K562 (cell line): ENCODE results near the gene CCDC60. TPM values are rescaled to one million over a fixed set of nuclear protein-coding genes. Genes with fewer than 3 reads are reported as not detected.
A peak's percentile ranks its signal among the peaks of the same experiment; 100 is the strongest.

Source experiments
- CBX3 ChIP-seq, 2 experiments: IDR thresholded peaks; 1 replicate in 1 of 2; 2 replicates in 1 of 2; pipeline ENCODE4 v1.6.1; 2012; ENCODE audit warnings: inconsistent platforms in 2 of 2, low read length in 2 of 2, borderline replicate concordance in 1 of 2, control low read depth in 1 of 2
- CREM ChIP-seq: IDR thresholded peaks from 2 replicates; pipeline ENCODE4 v1.6.1; 2014; ENCODE audit warnings: antibody characterized with exemption, low read depth
- HCFC1 ChIP-seq: IDR thresholded peaks from 2 replicates; pipeline ENCODE4 v1.6.1; 2012; ENCODE audit warnings: low read depth, low read length, improper control_type of control experiment
- KDM4B ChIP-seq, 2 experiments: fragments of 450-650 bp in 1 of 2; sonication (generic) in 1 of 2; IDR thresholded peaks; 2 replicates each; pipeline ENCODE4 v1.6.1; 2016 to 2017; ENCODE audit warnings: borderline replicate concordance in 2 of 2, antibody characterized with exemption in 1 of 2, low read depth in 1 of 2, mild to moderate bottlenecking in 1 of 2
- KLF16 ChIP-seq: IDR thresholded peaks from 2 replicates; pipeline ENCODE4 v1.6.1; 2016; ENCODE audit warnings: antibody characterized with exemption
- PCBP2 ChIP-seq: fragments of 200-400 bp; formaldehyde crosslinking; IDR thresholded peaks from 2 replicates; pipeline ENCODE4 v1.6.1; 2018; ENCODE audit warnings: low read length, low read depth, mild to moderate bottlenecking, moderate library complexity; ENCODE audit not compliant: poor library complexity, severe bottlenecking
- SNIP1 ChIP-seq: fragments of 450-650 bp; IDR thresholded peaks from 2 replicates; pipeline ENCODE4 v1.7.1; 2017; ENCODE audit warnings: low read depth, mild to moderate bottlenecking
- SP1 ChIP-seq: sonication (generic); formaldehyde crosslinking; IDR thresholded peaks from 2 replicates; pipeline ENCODE4 v1.8.1; 2022; ENCODE audit warnings: mild to moderate bottlenecking, missing genetic modification reagents
- XRCC5 ChIP-seq: fragments of 200-400 bp; formaldehyde crosslinking; IDR thresholded peaks from 2 replicates; pipeline ENCODE4 v1.6.1; 2017; ENCODE audit warnings: low read depth, mild to moderate bottlenecking, low read length
- polyA plus RNA-seq, 8 experiments: library from polyadenylated mRNA; depleted of rRNA in 4 of 8; stranded (reverse) in 5 of 8; unstranded in 3 of 8; fragments of >200 nt; fragmentation: Nextera tagmentation in 2 of 8; fragmentation: Illumina TruSeq in 1 of 8; extraction: Ambion mirVana in 2 of 8; extraction: Trizol in 1 of 8; gene quantifications; 2 replicates each; pipeline versions ENCODE4 v1.2.1 to v1.2.3, GENCODE V29; 2011 to 2014; ENCODE audit warnings: inconsistent platforms in 1 of 8, missing spikeins in 1 of 8
- total RNA-seq, 7 experiments: library from RNA; depleted of rRNA in 6 of 7; stranded (reverse); fragments of >200 nt in 6 of 7; fragmentation: Illumina TruSeq in 2 of 7; extraction: Trizol in 2 of 7; gene quantifications; 2 replicates each; pipeline versions ENCODE4 v1.2.1 to v1.2.3, GENCODE V29; 2011 to 2021; ENCODE audit warnings: low replicate concordance in 1 of 7
- TF ChIP-seq, protein P1 (sequence below): IDR thresholded peaks from 2 replicates; pipeline ENCODE4 v1.6.1; 2011; ENCODE audit warnings: borderline replicate concordance, low read depth, mild to moderate bottlenecking, moderate library complexity, low read length; ENCODE audit not compliant: insufficient read depth, poor library complexity, severe bottlenecking
- TF ChIP-seq, protein P2 (sequence below): fragments of 450-650 bp; formaldehyde crosslinking; IDR thresholded peaks from 2 replicates; pipeline ENCODE4 v1.4.0; 2020; ENCODE audit warnings: mild to moderate bottlenecking, moderate library complexity
- TF ChIP-seq, protein P3 (sequence below), 2 experiments: fragments of 450-650 bp; IDR thresholded peaks; 2 replicates each; pipeline ENCODE4 v1.6.1; 2016
- TF ChIP-seq, protein P4 (sequence below): sonication (generic); formaldehyde crosslinking; IDR thresholded peaks from 2 replicates; pipeline ENCODE4 v1.5.0; 2020; ENCODE audit warnings: missing genetic modification reagents

The CCDC60 gene
- total and polyA plus RNA-seq, 9 of the 15 experiments (the other 6 are each of a cell fraction or from before 2014, with no cell fraction given) = not detected

DNA sequence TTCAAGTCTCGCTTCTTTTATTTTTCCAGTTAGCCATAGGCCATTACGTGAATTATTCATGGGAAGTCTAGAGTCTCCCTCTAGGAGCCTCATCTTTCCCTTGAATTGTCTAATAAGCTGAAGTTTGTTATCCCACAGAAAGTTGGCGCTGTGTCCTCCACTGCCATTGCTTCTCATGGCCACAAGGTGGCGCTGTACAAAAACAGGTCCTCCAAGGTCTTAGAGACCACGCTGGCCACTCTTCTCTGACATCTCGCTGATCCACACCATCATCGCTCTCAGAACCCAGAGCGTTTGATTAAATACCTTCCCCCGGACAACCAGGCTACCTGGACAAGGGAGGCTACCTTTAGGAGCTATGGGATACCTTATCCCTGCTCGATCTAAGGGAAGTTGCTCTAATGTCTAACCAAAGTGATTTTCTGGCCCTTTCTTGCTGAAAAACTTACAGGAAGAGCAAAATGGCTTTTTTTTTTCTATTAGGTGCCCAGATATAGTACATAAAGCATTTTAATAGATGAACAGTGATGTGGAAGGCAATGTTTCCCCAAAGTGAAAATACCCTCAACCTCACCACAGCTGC, 110.0 kb downstream of the CCDC60 start (continued):
- TF ChIP-seq, protein P1, sequence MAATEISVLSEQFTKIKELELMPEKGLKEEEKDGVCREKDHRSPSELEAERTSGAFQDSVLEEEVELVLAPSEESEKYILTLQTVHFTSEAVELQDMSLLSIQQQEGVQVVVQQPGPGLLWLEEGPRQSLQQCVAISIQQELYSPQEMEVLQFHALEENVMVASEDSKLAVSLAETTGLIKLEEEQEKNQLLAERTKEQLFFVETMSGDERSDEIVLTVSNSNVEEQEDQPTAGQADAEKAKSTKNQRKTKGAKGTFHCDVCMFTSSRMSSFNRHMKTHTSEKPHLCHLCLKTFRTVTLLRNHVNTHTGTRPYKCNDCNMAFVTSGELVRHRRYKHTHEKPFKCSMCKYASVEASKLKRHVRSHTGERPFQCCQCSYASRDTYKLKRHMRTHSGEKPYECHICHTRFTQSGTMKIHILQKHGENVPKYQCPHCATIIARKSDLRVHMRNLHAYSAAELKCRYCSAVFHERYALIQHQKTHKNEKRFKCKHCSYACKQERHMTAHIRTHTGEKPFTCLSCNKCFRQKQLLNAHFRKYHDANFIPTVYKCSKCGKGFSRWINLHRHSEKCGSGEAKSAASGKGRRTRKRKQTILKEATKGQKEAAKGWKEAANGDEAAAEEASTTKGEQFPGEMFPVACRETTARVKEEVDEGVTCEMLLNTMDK = peak; percentile 64
- TF ChIP-seq SNIP1 (peak; percentile 62; the same call in 1 of the 2 replicates), HCFC1 (peak; percentile 46; the same call in 1 of the 2 replicates), KLF16 (peak; percentile 68), XRCC5 (0 out of 2 replicates have a peak, but pooled peaks have one; percentile 32), CREM (0 out of 2 replicates have a peak, but pooled peaks have one; percentile 21), CBX3 (IDR thresholded peaks at IDR 0.05; ENCODE audit: borderline replicate concordance in 1 of 2, low read length in 2 of 2) (peak in 1 of 2 experiments; percentile 74; a peak in 1 of 3 replicates), KDM4B (IDR thresholded peaks at IDR 0.05; ENCODE audit: borderline replicate concordance in 2 of 2, low read depth in 1 of 2) (no peak), PCBP2 (no peak), SP1 (CRISPR knock-in tag) (no peak)
- TF ChIP-seq, protein P2, sequence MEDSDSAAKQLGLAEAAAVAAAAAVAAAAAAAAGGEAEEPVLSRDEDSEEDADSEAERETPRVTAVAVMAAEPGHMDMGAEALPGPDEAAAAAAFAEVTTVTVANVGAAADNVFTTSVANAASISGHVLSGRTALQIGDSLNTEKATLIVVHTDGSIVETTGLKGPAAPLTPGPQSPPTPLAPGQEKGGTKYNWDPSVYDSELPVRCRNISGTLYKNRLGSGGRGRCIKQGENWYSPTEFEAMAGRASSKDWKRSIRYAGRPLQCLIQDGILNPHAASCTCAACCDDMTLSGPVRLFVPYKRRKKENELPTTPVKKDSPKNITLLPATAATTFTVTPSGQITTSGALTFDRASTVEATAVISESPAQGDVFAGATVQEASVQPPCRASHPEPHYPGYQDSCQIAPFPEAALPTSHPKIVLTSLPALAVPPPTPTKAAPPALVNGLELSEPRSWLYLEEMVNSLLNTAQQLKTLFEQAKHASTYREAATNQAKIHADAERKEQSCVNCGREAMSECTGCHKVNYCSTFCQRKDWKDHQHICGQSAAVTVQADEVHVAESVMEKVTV (CRISPR knock-in tag) = peak; percentile 20; the same call in 1 of the 2 replicates
- TF ChIP-seq, protein P3, sequence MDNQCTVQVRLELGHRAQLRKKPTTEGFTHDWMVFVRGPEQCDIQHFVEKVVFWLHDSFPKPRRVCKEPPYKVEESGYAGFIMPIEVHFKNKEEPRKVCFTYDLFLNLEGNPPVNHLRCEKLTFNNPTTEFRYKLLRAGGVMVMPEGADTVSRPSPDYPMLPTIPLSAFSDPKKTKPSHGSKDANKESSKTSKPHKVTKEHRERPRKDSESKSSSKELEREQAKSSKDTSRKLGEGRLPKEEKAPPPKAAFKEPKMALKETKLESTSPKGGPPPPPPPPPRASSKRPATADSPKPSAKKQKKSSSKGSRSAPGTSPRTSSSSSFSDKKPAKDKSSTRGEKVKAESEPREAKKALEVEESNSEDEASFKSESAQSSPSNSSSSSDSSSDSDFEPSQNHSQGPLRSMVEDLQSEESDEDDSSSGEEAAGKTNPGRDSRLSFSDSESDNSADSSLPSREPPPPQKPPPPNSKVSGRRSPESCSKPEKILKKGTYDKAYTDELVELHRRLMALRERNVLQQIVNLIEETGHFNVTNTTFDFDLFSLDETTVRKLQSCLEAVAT (IDR thresholded peaks at IDR 0.05) = 0 out of 4 replicates have a peak, but pooled peaks of 1 of the 2 experiments have one; percentile 58
- TF ChIP-seq, protein P4, sequence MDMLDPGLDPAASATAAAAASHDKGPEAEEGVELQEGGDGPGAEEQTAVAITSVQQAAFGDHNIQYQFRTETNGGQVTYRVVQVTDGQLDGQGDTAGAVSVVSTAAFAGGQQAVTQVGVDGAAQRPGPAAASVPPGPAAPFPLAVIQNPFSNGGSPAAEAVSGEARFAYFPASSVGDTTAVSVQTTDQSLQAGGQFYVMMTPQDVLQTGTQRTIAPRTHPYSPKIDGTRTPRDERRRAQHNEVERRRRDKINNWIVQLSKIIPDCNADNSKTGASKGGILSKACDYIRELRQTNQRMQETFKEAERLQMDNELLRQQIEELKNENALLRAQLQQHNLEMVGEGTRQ (CRISPR knock-in tag) = no peak
